T-cell (primary cell): ENCODE results near the gene SH3YL1. TPM values are rescaled to one million over a fixed set of nuclear protein-coding genes. Genes with fewer than 3 reads are reported as not detected.

Experiments
- ATAC-seq, 4 experiments: fragments of 200-7000 bp in 3 of 4; fragments of 150-1000 bp in 1 of 4; cut with Tn5 transposase; replicated peaks in 1 of 4; 1 replicate in 3 of 4; 2 replicates in 1 of 4; pipeline ENCODE4 v1.10.0; 2021; ENCODE audit warnings: moderate library complexity in 3 of 4, mild to moderate bottlenecking in 2 of 4, moderate number of reproducible peaks in 1 of 4
- CTCF ChIA-PET, 2 donors: fragments of 300-600 bp; sonication (Branson Sonifier 250); formaldehyde crosslinking; loops; one replicate each; lab custom pipeline; 2022; ENCODE audit warnings: antibody characterized with exemption in 2 of 2; lab: Charles Lee
- POLR2A ChIA-PET, 2 donors: fragments of 300-600 bp; sonication (Branson Sonifier 250); formaldehyde crosslinking; loops; one replicate each; lab custom pipeline; 2022; ENCODE audit warnings: antibody characterized with exemption in 2 of 2; lab: Charles Lee
- DNase-seq, 35 experiments: peaks; one replicate each; pipeline versions ENCODE4 v3.0.0 to v3.0.0-alpha.2; 2013 to 2023
- H3K27ac ChIP-seq: one replicate; pipeline ENCODE4 v1.5.1; 2013; ENCODE audit warnings: low read length
- H3K27me3 ChIP-seq, 2 experiments: replicated peaks in 1 of 2; 1 replicate in 1 of 2; 2 replicates in 1 of 2; pipeline versions ENCODE4 v1.6.1 to v1.7.0; 2013; ENCODE audit warnings: low read length in 1 of 2, mixed read lengths in 1 of 2; ENCODE audit not compliant: control insufficient read depth in 2 of 2, insufficient read depth in 2 of 2; ENCODE audit errors: extremely low read depth in 1 of 2
- H3K36me3 ChIP-seq, 2 donors: 1 replicate in 1 of 2; 2 replicates in 1 of 2; pipeline versions ENCODE4 v1.6.1 to v1.7.0; 2013; ENCODE audit warnings: low read length in 1 of 2; ENCODE audit not compliant: control insufficient read depth in 2 of 2, insufficient read depth in 1 of 2; ENCODE audit errors: extremely low read depth in 1 of 2
- H3K4me1 ChIP-seq, 2 experiments: 1 replicate in 1 of 2; 2 replicates in 1 of 2; pipeline versions ENCODE4 v1.6.1 to v1.7.0; 2013; ENCODE audit warnings: low read length in 2 of 2, mixed read lengths in 1 of 2; ENCODE audit not compliant: insufficient read depth in 2 of 2, control insufficient read depth in 1 of 2; ENCODE audit errors: extremely low read depth in 1 of 2
- H3K4me3 ChIP-seq, 2 donors: 1 replicate in 1 of 2; 2 replicates in 1 of 2; pipeline versions ENCODE4 v1.5.1 to v1.7.0; 2013; ENCODE audit warnings: mild to moderate bottlenecking in 2 of 2, low read length in 1 of 2, moderate library complexity in 1 of 2; ENCODE audit not compliant: control insufficient read depth in 1 of 2; ENCODE audit errors: extremely low read depth in 1 of 2
- H3K9me3 ChIP-seq: 2 replicates; pipeline ENCODE4 v1.7.0; 2013
- H3K27ac Mint-ChIP-seq, 2 donors: one replicate each; pipeline ENCODE4 v1.8.0; 2020 to 2021; ENCODE audit warnings: mild to moderate bottlenecking in 2 of 2, mixed read lengths in 2 of 2
- H3K27me3 Mint-ChIP-seq, 2 donors: one replicate each; pipeline ENCODE4 v1.8.0; 2021 to 2022; ENCODE audit warnings: mixed read lengths in 2 of 2
- H3K36me3 Mint-ChIP-seq: one replicate; pipeline ENCODE4 v1.8.0; 2021; ENCODE audit warnings: mixed read lengths
- H3K4me1 Mint-ChIP-seq, 3 donors: one replicate each; pipeline ENCODE4 v1.8.0; 2020 to 2022; ENCODE audit warnings: mixed read lengths in 3 of 3, mild to moderate bottlenecking in 1 of 3
- H3K4me3 Mint-ChIP-seq, 3 donors: one replicate each; pipeline ENCODE4 v1.8.0; 2020 to 2022; ENCODE audit warnings: mild to moderate bottlenecking in 3 of 3, mixed read lengths in 3 of 3, moderate library complexity in 3 of 3
- H3K9me3 Mint-ChIP-seq, 3 donors: one replicate each; pipeline ENCODE4 v1.8.0; 2020 to 2022; ENCODE audit warnings: mixed read lengths in 3 of 3
- WGBS: methylation state at CpG from one replicate; pipeline ENCODE4 v1.1.5; 2013; ENCODE audit warnings: missing lambda C conversion rate; ENCODE audit not compliant: insufficient coverage; 5-methylcytosine and 5-hydroxymethylcytosine counted together
- total RNA-seq, 35 experiments: library from RNA in 6 of 35; stranded (reverse) in 6 of 35; fragments of 120-200 nt in 1 of 35; gene quantifications; one replicate each; pipeline versions ENCODE4 v1.2.1 to v1.2.4 and lab custom pipeline; 2013 to 2026

The SH3YL1 gene
- total RNA-seq, 5 donors from 2014 or later (not counting 1 experiment from before 2014, with no cell fraction given) = 54.8 to 71.4 (median 59.9) TPM

GRCh38 chr2:260507-261161, 3.2 kb downstream of the SH3YL1 start:
- Histone ChIP-seq H3K27ac (no peak overlapping the region), H3K27me3 (no peaks in the 10 kb centered on the region), H3K9me3 (peaks cover 2% of the 10 kb centered on the region), H3K4me1 (peaks cover 8 to 20% of the 10 kb centered on the region in 2 experiments), H3K4me3 (no peak overlapping the region), H3K36me3 (no peaks in the 10 kb centered on the region)
- POLR2A ChIA-PET = no interaction called here
- H3K27ac Mint-ChIP-seq = no peak overlapping the region
- no peak for DNase-seq
- CTCF ChIA-PET = interaction anchor here in 1 of 2 donors (0.7 to 1.0 kb wide), 2 partner anchors 9 to 374 kb away, joined by 3 read pairs; no protein-coding TSS in a partner anchor
- WGBS = 93% methylated on average over 4 of the region's 6 CpGs
- peaks cover 17% of the 10 kb centered on the region for H3K36me3 Mint-ChIP-seq
- H3K4me3 Mint-ChIP-seq = no peak overlapping the region
- peaks cover 7 to 31% (median 28%) of the 10 kb centered on the region in 3 donors for H3K4me1 Mint-ChIP-seq
- peaks cover 0 to 17% (median 5%) of the 10 kb centered on the region in 3 donors for H3K9me3 Mint-ChIP-seq
- ATAC-seq = no peak
- no peaks in the 10 kb centered on the region for H3K27me3 Mint-ChIP-seq

- ATAC-seq (no peak), DNase-seq (no peak)
- H3K4me1 Mint-ChIP-seq = peaks cover 0 to 25% (median 21%) of the 10 kb centered on the region in 3 donors
- peaks cover 17% of the 10 kb centered on the region for H3K36me3 Mint-ChIP-seq
- Histone ChIP-seq H3K27me3 (no peaks in the 10 kb centered on the region), H3K4me1 (peaks cover 3 to 13% of the 10 kb centered on the region in 2 experiments), H3K27ac (no peak overlapping the region), H3K36me3 (no peaks in the 10 kb centered on the region), H3K4me3 (no peak overlapping the region), H3K9me3 (peaks cover 2% of the 10 kb centered on the region)
- POLR2A ChIA-PET = interaction anchor here in 1 of 2 donors (0.6 kb wide), 1 partner anchor 197 kb away, joined by 3 read pairs; no protein-coding TSS in a partner anchor
- no peak overlapping the region for H3K4me3 Mint-ChIP-seq
- CTCF ChIA-PET = interaction anchor here in 1 of 2 donors (1.0 kb wide), 1 partner anchor 9 kb away, joined by 3 read pairs; no protein-coding TSS in a partner anchor
- H3K27me3 Mint-ChIP-seq = no peaks in the 10 kb centered on the region
- no peak overlapping the region for H3K27ac Mint-ChIP-seq
- peaks cover 0 to 17% (median 5%) of the 10 kb centered on the region in 3 donors for H3K9me3 Mint-ChIP-seq
- no CpG with 5 or more reads among the region's 2 CpGs for WGBS
Observed at GRCh38 chr2:259789-260331, 4.0 kb downstream of the SH3YL1 start.

- Histone ChIP-seq H3K4me1 (peaks cover 3 to 10% of the 10 kb centered on the region in 2 experiments), H3K4me3 (no peak overlapping the region), H3K9me3 (peaks cover 2% of the 10 kb centered on the region), H3K27me3 (no peaks in the 10 kb centered on the region), H3K27ac (no peak overlapping the region), H3K36me3 (no peaks in the 10 kb centered on the region)
- ATAC-seq (no peak), DNase-seq (no peak)
- Mint-ChIP-seq H3K4me3 (no peak overlapping the region), H3K27ac (no peak overlapping the region), H3K9me3 (peaks cover 0 to 17% (median 5%) of the 10 kb centered on the region in 3 donors), H3K4me1 (peaks cover 0 to 23% (median 19%) of the 10 kb centered on the region in 3 donors), H3K27me3 (no peaks in the 10 kb centered on the region), H3K36me3 (peaks cover 17% of the 10 kb centered on the region)
- 93% methylated on average over 2 of the region's 3 CpGs for WGBS
- ChIA-PET CTCF (interaction anchor here in 1 of 2 donors (1.4 kb wide), 1 partner anchor 12 kb away, joined by 4 read pairs; no protein-coding TSS in a partner anchor), POLR2A (no interaction called here)
Observed at GRCh38 chr2:258933-259332, 4.9 kb downstream of the SH3YL1 start.

GRCh38 chr2:257842-258241, 6.0 kb downstream of the SH3YL1 start:
- Mint-ChIP-seq H3K4me3 (no peak overlapping the region), H3K36me3 (peaks cover 17% of the 10 kb centered on the region), H3K4me1 (peaks cover 0 to 17% (median 14%) of the 10 kb centered on the region in 3 donors), H3K9me3 (peaks cover 0 to 17% (median 5%) of the 10 kb centered on the region in 3 donors), H3K27me3 (no peaks in the 10 kb centered on the region), H3K27ac (no peak overlapping the region)
- H3K27ac ChIP-seq = no peak overlapping the region
- H3K4me1 ChIP-seq = no peaks in the 10 kb centered on the region
- H3K4me3 ChIP-seq = no peak overlapping the region
- no peaks in the 10 kb centered on the region for H3K27me3 ChIP-seq
- ChIA-PET POLR2A (no interaction called here), CTCF (interaction anchor here in 1 of 2 donors (0.9 to 1.4 kb wide), 2 partner anchors 11 to 13 kb away, joined by 3 to 4 read pairs; no protein-coding TSS in a partner anchor)
- DNase-seq (no peak), ATAC-seq (no peak)
- 100% methylated on average over 1 of the region's 2 CpGs for WGBS
- peaks cover 2% of the 10 kb centered on the region for H3K9me3 ChIP-seq
- H3K36me3 ChIP-seq = no peaks in the 10 kb centered on the region

GRCh38 chr2:257429-257828, 6.4 kb downstream of the SH3YL1 start:
- CTCF ChIA-PET = interaction anchor here in 1 of 2 donors (0.9 kb wide), 1 partner anchor 12 kb away, joined by 3 read pairs; no protein-coding TSS in a partner anchor
- Mint-ChIP-seq H3K9me3 (peaks cover 0 to 17% (median 5%) of the 10 kb centered on the region in 3 donors), H3K27ac (no peak overlapping the region), H3K4me3 (no peak overlapping the region), H3K27me3 (no peaks in the 10 kb centered on the region), H3K36me3 (peaks cover 17% of the 10 kb centered on the region), H3K4me1 (peaks cover 0 to 13% (median 9%) of the 10 kb centered on the region in 3 donors)
- Histone ChIP-seq H3K4me1 (no peaks in the 10 kb centered on the region), H3K9me3 (peaks cover 2% of the 10 kb centered on the region), H3K4me3 (no peak overlapping the region), H3K27ac (no peak overlapping the region), H3K27me3 (no peaks in the 10 kb centered on the region), H3K36me3 (no peaks in the 10 kb centered on the region)
- no peak for ATAC-seq
- DNase-seq = no peak
- POLR2A ChIA-PET = interaction anchor here in 1 of 2 donors (0.6 kb wide), 1 partner anchor 404 kb away, joined by 3 read pairs; no protein-coding TSS in a partner anchor
- 46% methylated on average over 2 of the region's 3 CpGs for WGBS

- no peak overlapping the region for H3K4me3 Mint-ChIP-seq
- Histone ChIP-seq H3K27ac (no peak overlapping the region), H3K4me1 (no peaks in the 10 kb centered on the region), H3K9me3 (peaks cover 2% of the 10 kb centered on the region), H3K4me3 (no peak overlapping the region), H3K27me3 (no peaks in the 10 kb centered on the region), H3K36me3 (peaks cover 0 to 5% of the 10 kb centered on the region in 2 donors)
- H3K4me1 Mint-ChIP-seq = peaks cover 0 to 5% (median 4%) of the 10 kb centered on the region in 3 donors
- no peaks in the 10 kb centered on the region for H3K27me3 Mint-ChIP-seq
- H3K36me3 Mint-ChIP-seq = peaks cover 24% of the 10 kb centered on the region
- ChIA-PET POLR2A (no interaction called here), CTCF (interaction anchor here in 1 of 2 donors (1.2 kb wide), 1 partner anchor 9 kb away, joined by 6 read pairs; no protein-coding TSS in a partner anchor)
- DNase-seq = no peak
- ATAC-seq = no peak
- no CpG with 5 or more reads among the region's 3 CpGs for whole genome bisulfite sequencing
- peaks cover 0 to 17% (median 5%) of the 10 kb centered on the region in 3 donors for H3K9me3 Mint-ChIP-seq
- H3K27ac Mint-ChIP-seq = no peak overlapping the region
Observed at GRCh38 chr2:256094-256493, 7.7 kb downstream of the SH3YL1 start.
